GM20000 (cell line): Measurements from ENCODE around the gene CSRNP2.

ENCODE experiments used
- DNase-seq: peaks from one replicate; pipeline ENCODE4 v3.0.0; 2012; ENCODE audit warnings: low spot score
- CTCF ChIP-seq: IDR thresholded peaks from 2 replicates; pipeline ENCODE4 v1.5.1; 2012; ENCODE audit warnings: mild to moderate bottlenecking, control low read depth; ENCODE audit errors: extremely low read depth, missing control alignments

CSRNP2 gene

DNA sequence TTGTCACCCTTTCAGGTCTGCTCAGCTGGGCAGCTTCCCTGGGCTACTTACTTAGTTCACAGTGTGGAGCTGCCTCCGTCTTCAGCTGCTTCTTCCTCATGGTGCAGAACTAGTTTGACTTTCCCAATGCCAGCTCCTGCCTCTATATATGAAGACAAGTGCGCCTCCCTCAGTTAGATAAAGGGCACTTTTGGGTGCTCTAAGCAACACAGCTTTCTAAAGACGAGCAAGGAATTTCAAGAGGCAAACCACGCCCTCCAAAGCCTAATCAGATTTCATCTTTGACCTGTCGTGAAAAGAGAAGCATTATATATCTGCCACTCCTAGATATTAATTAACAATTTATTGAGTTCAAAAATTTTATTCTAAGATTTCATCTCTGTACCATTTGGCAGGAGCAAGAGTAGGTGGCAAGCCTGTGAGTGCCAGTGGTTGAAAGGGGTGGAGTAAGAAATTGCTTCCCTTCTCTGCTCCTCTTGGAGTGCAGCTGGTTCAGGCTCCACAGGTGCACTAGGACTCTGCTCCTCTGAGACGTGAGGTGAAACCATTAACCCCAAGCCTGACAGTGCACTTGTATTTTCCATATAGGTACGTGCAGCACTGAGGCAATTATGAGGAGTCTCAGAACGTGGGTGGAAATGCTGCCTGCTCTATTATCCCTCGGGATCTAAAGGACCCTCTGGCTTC is 55.1 kb downstream of the CSRNP2 start:
- DNase-seq: peak; percentile 19
- TF ChIP-seq CTCF: peak; percentile 18

DNA sequence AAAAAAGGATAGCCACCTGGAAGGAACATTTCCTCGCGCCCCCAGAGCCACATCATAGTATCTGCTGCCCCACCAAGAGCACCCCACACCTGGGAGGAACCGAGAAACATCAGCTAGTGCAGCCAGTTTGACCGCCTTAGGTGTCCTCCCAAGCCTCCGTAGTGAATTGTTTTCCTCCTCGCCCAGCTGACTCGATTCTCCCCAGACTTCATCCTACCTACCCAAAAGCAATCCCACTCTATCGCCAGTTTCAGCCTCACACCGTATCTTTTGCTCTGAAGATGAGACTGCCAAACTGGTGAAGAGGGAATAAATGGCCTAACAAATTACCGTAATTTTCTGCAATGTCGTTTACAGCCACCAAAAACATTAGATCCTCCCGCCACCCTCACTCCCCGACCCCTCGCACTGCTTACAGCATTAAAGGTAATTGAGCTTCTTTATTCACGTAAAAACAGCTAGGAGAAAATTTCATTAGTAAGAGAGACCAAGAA is 56.0 kb downstream of the CSRNP2 start:
- TF ChIP-seq CTCF: no peak
- DNase-seq: no peak

DNA sequence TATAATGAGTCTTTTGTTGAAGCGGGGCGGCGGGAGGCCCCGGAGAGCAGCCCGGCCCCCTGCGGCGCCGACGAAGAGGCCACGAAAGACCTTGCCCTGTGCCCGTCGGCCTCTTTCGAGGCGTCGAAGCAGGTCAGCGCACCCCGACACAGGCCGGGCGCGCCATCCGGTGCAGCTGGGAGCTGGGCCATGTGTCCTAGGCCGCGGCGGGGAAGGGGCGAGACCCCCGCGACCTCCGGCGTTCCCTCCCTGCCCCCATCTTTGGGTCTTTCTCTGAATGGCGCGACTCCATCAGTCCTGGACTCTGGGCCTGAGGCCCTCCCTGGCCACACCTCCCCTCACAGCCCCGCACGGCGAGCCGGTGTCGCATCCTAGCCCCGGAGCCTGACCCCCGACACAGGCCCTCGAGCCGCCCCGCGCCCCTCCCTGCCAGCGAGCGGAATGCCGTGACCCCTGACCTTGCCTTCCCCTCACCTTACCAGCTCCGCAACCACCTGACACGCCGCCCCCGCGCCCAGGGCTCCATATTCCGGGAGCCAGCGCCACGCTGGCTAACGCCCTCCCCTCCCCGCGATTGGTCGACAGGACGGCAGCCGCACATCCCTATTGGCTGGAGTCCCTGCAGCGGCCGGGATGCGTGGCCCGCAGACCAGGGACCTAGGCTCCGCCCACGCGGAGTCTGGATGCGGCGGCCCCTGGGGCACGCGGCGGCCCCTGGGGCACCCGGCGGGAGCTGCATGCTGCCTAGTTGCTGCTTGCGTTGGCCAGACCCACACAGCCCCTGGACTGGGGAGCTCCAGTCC is 57.4 kb downstream of the CSRNP2 start, which contains the start of gene SLC11A2:
TSS of gene SLC11A2 (minus strand) at position 549 of the 803 bp plus-strand sequence. CDS start 15,656 bp downstream, outside the sequence.
- peak; percentile 97 for DNase-seq
- TF ChIP-seq CTCF: no peak

- no peak for DNase-seq
- no peak for TF ChIP-seq CTCF
These were observed 58.0 kb downstream of the CSRNP2 start for GRCh38 chr12:51025338-51025835.

- DNase-seq: no peak
- no peak for TF ChIP-seq CTCF
These were observed 59.6 kb downstream of the CSRNP2 start for GRCh38 chr12:51023625-51024382.

- DNase-seq: no peak
- TF ChIP-seq CTCF: no peak
These were observed 61.7 kb downstream of the CSRNP2 start for GRCh38 chr12:51021694-51022093.
